ENCODE results near the gene SGSM2.

The SGSM2 gene

DNA sequence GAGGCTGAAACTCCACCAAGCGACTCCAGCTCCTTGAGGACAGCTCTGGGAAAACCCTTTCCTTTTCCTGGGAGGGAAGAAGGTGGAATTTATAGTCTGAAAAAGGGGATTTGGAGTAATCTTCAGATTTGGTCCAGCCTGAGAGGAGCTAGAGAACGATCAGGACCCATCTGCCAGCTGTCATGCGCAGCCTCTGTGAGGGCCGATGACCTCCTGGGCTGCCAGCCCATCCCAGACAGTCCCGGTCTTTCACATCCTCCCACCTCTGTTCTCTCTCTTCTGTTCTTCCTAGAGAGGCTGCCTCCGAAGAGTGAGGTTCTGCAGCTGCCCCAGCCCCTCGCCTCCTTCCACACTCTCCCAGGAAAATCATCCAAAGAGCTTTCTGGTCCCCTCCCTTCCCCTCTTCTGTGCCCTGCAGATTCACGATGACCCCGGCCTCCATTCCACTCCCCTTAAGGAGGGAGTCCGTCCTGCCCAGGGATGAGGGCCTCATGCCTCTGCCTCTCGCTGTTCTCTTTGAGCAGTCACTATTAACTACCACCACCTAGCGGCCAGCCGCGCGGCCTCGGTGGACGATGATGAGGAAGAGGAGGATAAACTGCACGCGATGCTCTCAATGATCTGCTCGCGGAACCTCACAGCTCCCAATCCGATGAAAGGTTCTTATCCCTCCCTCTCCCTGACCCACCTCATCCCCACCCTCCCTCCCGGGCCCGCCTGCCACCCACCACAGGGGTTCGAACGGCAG lies 29.6 kb downstream of the SGSM2 start:
- Histone ChIP-seq H3K27ac (ENCODE audit: insufficient read depth in 1 of 2, low read depth in 1 of 2, low read length in 2 of 2, poor library complexity in 1 of 2, severe bottlenecking in 2 of 2) (no peak overlapping the region), H3K36me3 (ENCODE audit: control insufficient read depth in 4 of 4, insufficient read depth in 4 of 4, low read length in 3 of 4) (peaks cover 3 to 64% (median 50%) of the 10 kb centered on the region in 4 experiments), H3K4me3 (ENCODE audit: control insufficient read depth in 1 of 7, extremely low read depth in 1 of 7, insufficient read depth in 4 of 7, low read depth in 2 of 7, low read length in 6 of 7) (no peak overlapping the region), H3K27me3 (replicated peaks in 2 of 5; ENCODE audit: control insufficient read depth in 4 of 5, insufficient read depth in 5 of 5, low read length in 4 of 5) (no peaks in the 10 kb centered on the region), H3K9me3 (ENCODE audit: control extremely low read depth in 1 of 5, control insufficient read depth in 4 of 5, insufficient read depth in 2 of 5, low read depth in 1 of 5, low read length in 4 of 5) (no peaks in the 10 kb centered on the region), H3K4me1 (ENCODE audit: control extremely low read depth in 1 of 4, control insufficient read depth in 4 of 4, insufficient read depth in 4 of 4, low read length in 3 of 4) (peaks cover 0 to 8% (median 2%) of the 10 kb centered on the region in 4 experiments)
- WGBS (ENCODE audit: insufficient coverage): over 99% methylated on average over 17 of the region's 26 CpGs
- DNase-seq: no peak
- CTCF ChIA-PET: no interaction called here
- POLR2A ChIA-PET: no interaction called here

GRCh38 chr17:2368359-2368758 lies 31.1 kb downstream of the SGSM2 start:
- Histone ChIP-seq H3K4me3 (ENCODE audit: control insufficient read depth in 1 of 7, extremely low read depth in 1 of 7, insufficient read depth in 4 of 7, low read depth in 2 of 7, low read length in 6 of 7) (no peak overlapping the region), H3K27ac (ENCODE audit: insufficient read depth in 1 of 2, low read depth in 1 of 2, low read length in 2 of 2, poor library complexity in 1 of 2, severe bottlenecking in 2 of 2) (no peak overlapping the region), H3K9me3 (ENCODE audit: control extremely low read depth in 1 of 5, control insufficient read depth in 4 of 5, insufficient read depth in 2 of 5, low read depth in 1 of 5, low read length in 4 of 5) (no peaks in the 10 kb centered on the region), H3K36me3 (ENCODE audit: control insufficient read depth in 4 of 4, insufficient read depth in 4 of 4, low read length in 3 of 4) (peaks cover 3 to 68% (median 51%) of the 10 kb centered on the region in 4 experiments), H3K4me1 (ENCODE audit: control extremely low read depth in 1 of 4, control insufficient read depth in 4 of 4, insufficient read depth in 4 of 4, low read length in 3 of 4) (peaks cover 0 to 8% (median 2%) of the 10 kb centered on the region in 4 experiments), H3K27me3 (replicated peaks in 2 of 5; ENCODE audit: control insufficient read depth in 4 of 5, insufficient read depth in 5 of 5, low read length in 4 of 5) (no peaks in the 10 kb centered on the region)
- ChIA-PET POLR2A (no interaction called here), CTCF (interaction anchor here (0.6 to 2.1 kb wide), 5 partner anchors 10 to 47 kb away, joined by 3 to 9 read pairs (median 3); no protein-coding TSS in a partner anchor)
- WGBS (ENCODE audit: insufficient coverage): 96% methylated on average over 7 of the region's 8 CpGs
- no peak for DNase-seq

- no peak for DNase-seq
These were observed 31.7 kb downstream of the SGSM2 start for GRCh38 chr17:2369039-2369438.

GRCh38 chr17:2369551-2370210 lies 32.4 kb downstream of the SGSM2 start:
- 94% methylated on average over 19 of the region's 20 CpGs for WGBS (ENCODE audit: insufficient coverage)
- Histone ChIP-seq H3K27ac (ENCODE audit: insufficient read depth in 1 of 2, low read depth in 1 of 2, low read length in 2 of 2, poor library complexity in 1 of 2, severe bottlenecking in 2 of 2) (no peak overlapping the region), H3K27me3 (replicated peaks in 2 of 5; ENCODE audit: control insufficient read depth in 4 of 5, insufficient read depth in 5 of 5, low read length in 4 of 5) (no peaks in the 10 kb centered on the region), H3K36me3 (ENCODE audit: control insufficient read depth in 4 of 4, insufficient read depth in 4 of 4, low read length in 3 of 4) (peaks cover 3 to 65% (median 45%) of the 10 kb centered on the region in 4 experiments), H3K9me3 (ENCODE audit: control extremely low read depth in 1 of 5, control insufficient read depth in 4 of 5, insufficient read depth in 2 of 5, low read depth in 1 of 5, low read length in 4 of 5) (no peaks in the 10 kb centered on the region), H3K4me1 (ENCODE audit: control extremely low read depth in 1 of 4, control insufficient read depth in 4 of 4, insufficient read depth in 4 of 4, low read length in 3 of 4) (peaks cover 0 to 8% (median 2%) of the 10 kb centered on the region in 4 experiments), H3K4me3 (ENCODE audit: control insufficient read depth in 1 of 7, extremely low read depth in 1 of 7, insufficient read depth in 4 of 7, low read depth in 2 of 7, low read length in 6 of 7) (no peak overlapping the region)
- POLR2A ChIA-PET: no interaction called here
- no peak for DNase-seq
- CTCF ChIA-PET: interaction anchor here (0.9 to 2.1 kb wide), 7 partner anchors 9 to 46 kb away, joined by 3 to 9 read pairs (median 4); no protein-coding TSS in a partner anchor

More at GRCh38 chr17:2369039-2369438, 31.7 kb downstream of the SGSM2 start:
- CTCF ChIA-PET: interaction anchor here (0.6 to 2.1 kb wide), 6 partner anchors 9 to 47 kb away, joined by 3 to 9 read pairs (median 3); no protein-coding TSS in a partner anchor
- POLR2A ChIA-PET: no interaction called here
- H3K4me3 ChIP-seq (ENCODE audit: control insufficient read depth in 1 of 7, extremely low read depth in 1 of 7, insufficient read depth in 4 of 7, low read depth in 2 of 7, low read length in 6 of 7): no peak overlapping the region
- 76% methylated on average over 2 of the region's 5 CpGs for WGBS (ENCODE audit: insufficient coverage)
- H3K27ac ChIP-seq (ENCODE audit: insufficient read depth in 1 of 2, low read depth in 1 of 2, low read length in 2 of 2, poor library complexity in 1 of 2, severe bottlenecking in 2 of 2): no peak overlapping the region
- H3K9me3 ChIP-seq (ENCODE audit: control extremely low read depth in 1 of 5, control insufficient read depth in 4 of 5, insufficient read depth in 2 of 5, low read depth in 1 of 5, low read length in 4 of 5): no peaks in the 10 kb centered on the region
- H3K27me3 ChIP-seq (replicated peaks in 2 of 5; ENCODE audit: control insufficient read depth in 4 of 5, insufficient read depth in 5 of 5, low read length in 4 of 5): no peaks in the 10 kb centered on the region
- H3K4me1 ChIP-seq (ENCODE audit: control extremely low read depth in 1 of 4, control insufficient read depth in 4 of 4, insufficient read depth in 4 of 4, low read length in 3 of 4): peaks cover 0 to 8% (median 2%) of the 10 kb centered on the region in 4 experiments
- H3K36me3 ChIP-seq (ENCODE audit: control insufficient read depth in 4 of 4, insufficient read depth in 4 of 4, low read length in 3 of 4): peaks cover 3 to 68% (median 49%) of the 10 kb centered on the region in 4 experiments

GRCh38 chr17:2370211-2370589 lies 32.9 kb downstream of the SGSM2 start:
- POLR2A ChIA-PET: no interaction called here
- H3K4me1 ChIP-seq (ENCODE audit: control extremely low read depth in 1 of 4, control insufficient read depth in 4 of 4, insufficient read depth in 4 of 4, low read length in 3 of 4): peaks cover 0 to 8% (median 2%) of the 10 kb centered on the region in 4 experiments
- no peaks in the 10 kb centered on the region for H3K27me3 ChIP-seq (replicated peaks in 2 of 5; ENCODE audit: control insufficient read depth in 4 of 5, insufficient read depth in 5 of 5, low read length in 4 of 5)
- H3K9me3 ChIP-seq (ENCODE audit: control extremely low read depth in 1 of 5, control insufficient read depth in 4 of 5, insufficient read depth in 2 of 5, low read depth in 1 of 5, low read length in 4 of 5): no peaks in the 10 kb centered on the region
- H3K36me3 ChIP-seq (ENCODE audit: control insufficient read depth in 4 of 4, insufficient read depth in 4 of 4, low read length in 3 of 4): peaks cover 0 to 63% (median 44%) of the 10 kb centered on the region in 4 experiments
- CTCF ChIA-PET: interaction anchor here (1.1 to 2.1 kb wide), 6 partner anchors 10 to 46 kb away, joined by 4 to 9 read pairs (median 5); no protein-coding TSS in a partner anchor
- H3K4me3 ChIP-seq (ENCODE audit: control insufficient read depth in 1 of 7, extremely low read depth in 1 of 7, insufficient read depth in 4 of 7, low read depth in 2 of 7, low read length in 6 of 7): no peak overlapping the region
- no peak for DNase-seq
- WGBS (ENCODE audit: insufficient coverage): 91% methylated on average over 11 of the region's 11 CpGs
- no peak overlapping the region for H3K27ac ChIP-seq (ENCODE audit: insufficient read depth in 1 of 2, low read depth in 1 of 2, low read length in 2 of 2, poor library complexity in 1 of 2, severe bottlenecking in 2 of 2)

DNA sequence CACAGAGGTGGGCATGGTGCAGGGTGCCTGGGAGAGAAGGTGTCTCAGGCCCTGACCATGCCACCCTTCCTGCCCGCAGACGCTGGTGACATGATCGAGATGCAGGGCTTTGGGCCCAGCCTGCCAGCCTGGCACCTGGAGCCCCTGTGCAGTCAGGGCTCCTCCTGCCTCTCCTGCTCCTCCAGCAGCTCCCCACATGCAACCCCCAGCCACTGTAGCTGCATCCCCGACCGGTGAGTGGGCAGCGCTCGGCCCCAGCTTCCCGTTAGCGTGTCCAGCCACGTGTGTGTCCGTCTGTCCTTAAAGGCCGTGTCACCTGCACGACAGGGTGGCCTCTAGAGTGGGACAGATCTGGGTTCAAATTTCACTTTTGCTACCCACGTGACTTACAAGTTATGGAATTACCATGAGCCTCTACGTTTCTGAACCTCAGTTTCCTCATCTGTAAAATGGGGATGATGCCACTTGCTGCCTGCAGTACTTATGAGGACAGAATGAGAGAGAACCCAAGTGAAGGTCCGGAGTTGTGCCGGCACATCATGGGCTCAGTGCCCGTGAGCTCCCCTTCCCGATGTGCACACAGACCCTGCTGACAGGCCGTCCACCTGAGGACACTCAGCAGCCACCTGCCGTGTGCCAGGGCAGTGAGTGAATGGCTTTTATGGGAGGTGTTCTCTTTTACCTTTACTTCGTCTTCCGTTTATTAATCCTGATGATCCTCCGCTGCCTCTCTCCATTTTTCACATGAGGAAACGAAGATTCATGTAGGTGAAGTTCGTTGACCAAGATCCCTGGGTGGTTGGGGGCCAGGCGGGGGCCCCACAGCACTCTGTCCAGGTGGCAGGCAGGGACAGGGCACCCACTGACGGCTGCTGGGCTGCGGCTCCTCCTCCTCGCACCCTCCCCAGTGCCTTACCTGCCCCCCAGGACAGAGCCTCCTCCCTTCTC lies 34.2 kb downstream of the SGSM2 start:
- H3K4me3 ChIP-seq (ENCODE audit: control insufficient read depth in 1 of 7, extremely low read depth in 1 of 7, insufficient read depth in 4 of 7, low read depth in 2 of 7, low read length in 6 of 7): no peak overlapping the region
- no peak for DNase-seq
- H3K36me3 ChIP-seq (ENCODE audit: control insufficient read depth in 4 of 4, insufficient read depth in 4 of 4, low read length in 3 of 4): peaks cover 0 to 65% (median 44%) of the 10 kb centered on the region in 4 experiments
- POLR2A ChIA-PET: no interaction called here
- no peaks in the 10 kb centered on the region for H3K9me3 ChIP-seq (ENCODE audit: control extremely low read depth in 1 of 5, control insufficient read depth in 4 of 5, insufficient read depth in 2 of 5, low read depth in 1 of 5, low read length in 4 of 5)
- peaks cover 0 to 8% (median 2%) of the 10 kb centered on the region in 4 experiments for H3K4me1 ChIP-seq (ENCODE audit: control extremely low read depth in 1 of 4, control insufficient read depth in 4 of 4, insufficient read depth in 4 of 4, low read length in 3 of 4)
- CTCF ChIA-PET: interaction anchor here (1.4 to 1.9 kb wide), 3 partner anchors 11 to 23 kb away, joined by 4 to 5 read pairs (median 5); no protein-coding TSS in a partner anchor
- no peaks in the 10 kb centered on the region for H3K27me3 ChIP-seq (replicated peaks in 2 of 5; ENCODE audit: control insufficient read depth in 4 of 5, insufficient read depth in 5 of 5, low read length in 4 of 5)
- 98% methylated on average over 25 of the region's 30 CpGs for WGBS (ENCODE audit: insufficient coverage)
- H3K27ac ChIP-seq (ENCODE audit: insufficient read depth in 1 of 2, low read depth in 1 of 2, low read length in 2 of 2, poor library complexity in 1 of 2, severe bottlenecking in 2 of 2): no peak overlapping the region
